H1 (cell line): ENCODE measurements around the gene HAO2. TPM values are rescaled to one million over a fixed set of nuclear protein-coding genes. Genes with fewer than 3 reads are reported as not detected.

ENCODE experiments used
- CTCF ChIA-PET: fragments of 300-600 bp; sonication (Branson Sonifier 250); formaldehyde crosslinking; loops from one replicate; lab custom pipeline; 2021; ENCODE audit not compliant: partially characterized antibody; lab: Charles Lee
- POLR2A ChIA-PET: fragments of 300-600 bp; sonication (Branson Sonifier 250); formaldehyde crosslinking; loops from one replicate; lab custom pipeline; 2021; ENCODE audit warnings: inconsistent platforms; ENCODE audit not compliant: partially characterized antibody; lab: Charles Lee
- DNase-seq, 2 experiments: peaks; one replicate each; pipeline versions ENCODE4 v3.0.0 to v3.0.0-alpha.2; 2010 to 2022; ENCODE audit warnings: low spot score in 2 of 2, low read depth in 1 of 2, mixed read lengths in 1 of 2
- FAIRE-seq: peaks from 2 replicates; lab custom pipeline; 2011; peaks lifted over from hg19 to GRCh38; lab: Jason Lieb, UNC
- H2AFZ ChIP-seq: 2 replicates; pipeline ENCODE4 v1.8.1; 2012; ENCODE audit warnings: low read length, inconsistent platforms
- H2AK5ac ChIP-seq: 2 replicates; pipeline ENCODE4 v1.6.1; 2013; ENCODE audit warnings: low read depth, low read length
- H2BK120ac ChIP-seq: replicated peaks from 2 replicates; pipeline ENCODE3; 2013; ENCODE audit warnings: low read depth, low read length, inconsistent platforms
- H2BK12ac ChIP-seq: 2 replicates; pipeline ENCODE4 v1.6.1; 2013; ENCODE audit warnings: low read depth, low read length
- H2BK15ac ChIP-seq: 2 replicates; pipeline ENCODE4 v1.6.1; 2013; ENCODE audit warnings: low read length
- H2BK20ac ChIP-seq: 2 replicates; pipeline ENCODE4 v1.6.1; 2013; ENCODE audit warnings: low read length
- H2BK5ac ChIP-seq: 2 replicates; pipeline ENCODE4 v1.6.1; 2013; ENCODE audit warnings: low read depth, low read length
- H3K14ac ChIP-seq: 2 replicates; pipeline ENCODE4 v1.6.1; 2013; ENCODE audit warnings: inconsistent platforms; ENCODE audit not compliant: insufficient read length
- H3K18ac ChIP-seq: 2 replicates; pipeline ENCODE4 v1.6.1; 2013; ENCODE audit warnings: low read length; ENCODE audit errors: extremely low read depth
- H3K23ac ChIP-seq: 2 replicates; pipeline ENCODE4 v1.6.1; 2013; ENCODE audit warnings: inconsistent platforms; ENCODE audit not compliant: insufficient read length
- H3K23me2 ChIP-seq: 2 replicates; pipeline ENCODE4 v1.6.1; 2013; ENCODE audit warnings: low read depth, low read length
- H3K27ac ChIP-seq: 2 replicates; pipeline ENCODE4 v1.6.1; 2011; ENCODE audit warnings: low read depth, low read length, inconsistent platforms
- H3K27me3 ChIP-seq, 4 experiments: replicated peaks in 1 of 4; 1 replicate in 1 of 4; 2 replicates in 3 of 4; pipeline versions ENCODE4 v1.6.1 to v1.8.1; 2011 to 2013; ENCODE audit warnings: low read length in 3 of 4, mild to moderate bottlenecking in 3 of 4, inconsistent platforms in 2 of 4, mixed read lengths in 2 of 4, moderate library complexity in 1 of 4; ENCODE audit not compliant: control insufficient read depth in 3 of 4, insufficient read depth in 3 of 4; ENCODE audit errors: extremely low read depth in 1 of 4
- H3K36me3 ChIP-seq, 4 experiments: 2 replicates each; pipeline versions ENCODE4 v1.6.1 to v1.8.1; 2011 to 2013; ENCODE audit warnings: mild to moderate bottlenecking in 4 of 4, low read length in 3 of 4, moderate library complexity in 2 of 4, control low read depth in 1 of 4, inconsistent platforms in 1 of 4; ENCODE audit not compliant: insufficient read depth in 4 of 4, control insufficient read depth in 2 of 4
- H3K4ac ChIP-seq: replicated peaks from 2 replicates; pipeline ENCODE3; 2013; ENCODE audit warnings: low read length, low read depth, mixed read lengths, inconsistent platforms; ENCODE audit not compliant: insufficient read length
- H3K4me1 ChIP-seq, 4 experiments: replicated peaks in 1 of 4; 1 replicate in 1 of 4; 2 replicates in 3 of 4; pipeline versions ENCODE4 v1.6.1 to v1.8.1; 2011 to 2013; ENCODE audit warnings: low read length in 3 of 4, inconsistent platforms in 2 of 4, mixed read lengths in 1 of 4; ENCODE audit not compliant: insufficient read depth in 4 of 4, control insufficient read depth in 3 of 4
- H3K4me2 ChIP-seq, 2 experiments: 2 replicates each; pipeline versions ENCODE4 v1.6.1 to v1.8.1; 2011 to 2013; ENCODE audit warnings: low read depth in 2 of 2, low read length in 2 of 2, control low read depth in 1 of 2, inconsistent platforms in 1 of 2, mild to moderate bottlenecking in 1 of 2; ENCODE audit not compliant: insufficient read depth in 1 of 2
- H3K4me3 ChIP-seq, 4 experiments: fragments of 200-600, 300-600 bp in 1 of 4; sonication (generic), shearing (Covaris generic), sonication (Bioruptor Twin) in 1 of 4; 2 replicates each; pipeline versions ENCODE4 v1.5.1 to v1.8.1; 2011 to 2016; ENCODE audit warnings: low read length in 4 of 4, low read depth in 3 of 4, control low read depth in 2 of 4, inconsistent platforms in 2 of 4, mild to moderate bottlenecking in 2 of 4, mixed read lengths in 1 of 4, moderate library complexity in 1 of 4; ENCODE audit not compliant: insufficient read depth in 2 of 4; ENCODE audit errors: extremely low read depth in 1 of 4
- H3K56ac ChIP-seq: replicated peaks from 2 replicates; pipeline ENCODE3; 2013; ENCODE audit warnings: low read depth, mild to moderate bottlenecking, mixed read lengths, low read length, inconsistent platforms; ENCODE audit not compliant: insufficient read length
- H3K79me1 ChIP-seq: 2 replicates; pipeline ENCODE4 v1.6.1; 2013; ENCODE audit warnings: low read depth, low read length, control low read depth
- H3K79me2 ChIP-seq, 2 experiments: 2 replicates each; pipeline versions ENCODE4 v1.6.1 to v1.8.1; 2012 to 2013; ENCODE audit warnings: low read length in 2 of 2, mild to moderate bottlenecking in 2 of 2, inconsistent platforms in 1 of 2; ENCODE audit not compliant: insufficient read depth in 2 of 2, control insufficient read depth in 1 of 2
- H3K9ac ChIP-seq, 4 experiments: replicated peaks in 1 of 4; 1 replicate in 1 of 4; 2 replicates in 3 of 4; pipeline versions ENCODE4 v1.6.1 to v1.8.1; 2011 to 2013; ENCODE audit warnings: low read depth in 3 of 4, low read length in 3 of 4, control low read depth in 2 of 4, mild to moderate bottlenecking in 2 of 4, moderate library complexity in 2 of 4, inconsistent platforms in 1 of 4; ENCODE audit errors: extremely low read depth in 1 of 4
- H3K9me3 ChIP-seq, 2 experiments: 2 replicates each; pipeline versions ENCODE4 v1.6.1 to v1.8.1; 2012 to 2013; ENCODE audit warnings: mild to moderate bottlenecking in 2 of 2, moderate library complexity in 2 of 2, control low read depth in 1 of 2, inconsistent platforms in 1 of 2, low read depth in 1 of 2, low read length in 1 of 2, mixed read lengths in 1 of 2; ENCODE audit not compliant: insufficient read depth in 2 of 2
- H4K20me1 ChIP-seq, 2 experiments: replicated peaks in 1 of 2; 2 replicates each; pipeline versions ENCODE3 to v1.8.1; 2011 to 2013; ENCODE audit warnings: inconsistent platforms in 2 of 2, low read length in 2 of 2, mild to moderate bottlenecking in 1 of 2; ENCODE audit not compliant: insufficient read depth in 2 of 2, control insufficient read depth in 1 of 2
- H4K5ac ChIP-seq: 2 replicates; pipeline ENCODE4 v1.6.1; 2013; ENCODE audit warnings: low read length, low read depth, mixed read lengths, inconsistent platforms; ENCODE audit not compliant: insufficient read length
- H4K8ac ChIP-seq: 2 replicates; pipeline ENCODE4 v1.8.0; 2013; ENCODE audit warnings: mild to moderate bottlenecking, moderate library complexity, low read length, inconsistent platforms; ENCODE audit not compliant: insufficient read depth; ENCODE audit errors: extremely low read depth
- H4K91ac ChIP-seq: replicated peaks from 2 replicates; pipeline ENCODE3; 2013; ENCODE audit warnings: low read length, mixed read lengths, inconsistent platforms; ENCODE audit not compliant: insufficient read length
- CREB1 ChIP-seq: IDR thresholded peaks from 2 replicates; pipeline ENCODE4 v1.6.1; 2012; ENCODE audit warnings: inconsistent platforms
- JUN ChIP-seq: IDR thresholded peaks from 2 replicates; pipeline ENCODE4 v1.6.1; 2011; ENCODE audit warnings: low read depth, mild to moderate bottlenecking, improper control_type of control experiment, low read length
- KDM4A ChIP-seq: IDR thresholded peaks from one replicate; pipeline ENCODE4 v1.7.1; 2012; ENCODE audit warnings: low read depth, mild to moderate bottlenecking, moderate library complexity, low read length, inconsistent platforms; ENCODE audit not compliant: severe bottlenecking
- RXRA ChIP-seq: IDR thresholded peaks from 2 replicates; pipeline ENCODE4 v1.6.1; 2011; ENCODE audit warnings: low read depth, mild to moderate bottlenecking, low read length, moderate library complexity; ENCODE audit not compliant: insufficient read depth
- SAP30 ChIP-seq: fragments of 300-600 bp; sonication (generic); IDR thresholded peaks from 2 replicates; pipeline ENCODE4 v1.7.1; 2012; ENCODE audit warnings: low read length, moderate library complexity, mild to moderate bottlenecking, inconsistent platforms; ENCODE audit not compliant: insufficient read depth, insufficient replicate concordance
- SIN3A ChIP-seq, 2 experiments: IDR thresholded peaks in 1 of 2; conservative IDR thresholded peaks in 1 of 2; 2 replicates each; pipeline ENCODE4 v1.6.1; 2011 to 2012; ENCODE audit warnings: low read length in 2 of 2, improper control_type of control experiment in 1 of 2, low read depth in 1 of 2, mild to moderate bottlenecking in 1 of 2
- SP4 ChIP-seq: IDR thresholded peaks from 2 replicates; pipeline ENCODE4 v1.6.1; 2012; ENCODE audit warnings: low read length, inconsistent platforms
- TCF12 ChIP-seq: IDR thresholded peaks from 2 replicates; pipeline ENCODE4 v1.6.1; 2011; ENCODE audit warnings: low read depth, mild to moderate bottlenecking, low read length
- ZNF274 ChIP-seq: IDR thresholded peaks from 2 replicates; pipeline ENCODE4 v1.7.0; 2012; ENCODE audit warnings: low read length, borderline replicate concordance; ENCODE audit errors: extremely low read depth
- WGBS, 2 experiments: shearing (Covaris generic) in 1 of 2; methylation state at CpG; one replicate each; pipeline versions ENCODE4 v1.1.6 to v1.1.7; 2013 to 2015; ENCODE audit warnings: low lambda C conversion rate in 2 of 2, mixed read lengths in 2 of 2, inconsistent platforms in 1 of 2, low coverage in 1 of 2, missing lambda C conversion rate in 1 of 2; ENCODE audit not compliant: insufficient replicate concordance in 2 of 2, insufficient coverage in 1 of 2, insufficient read length in 1 of 2; ENCODE audit errors: extremely low coverage in 1 of 2, missing lambda C conversion rate in 1 of 2; 5-methylcytosine and 5-hydroxymethylcytosine counted together
- polyA plus RNA-seq, 7 experiments: library from polyadenylated mRNA; depleted of rRNA in 3 of 7; stranded (reverse) in 5 of 7; unstranded in 2 of 7; fragments of >200 nt in 5 of 7; fragments of 200-250 nt in 2 of 7; gene quantifications; 1 replicate in 5 of 7; 2 replicates in 1 of 7; 4 replicates in 1 of 7; pipeline versions ENCODE4 v1.2.1 to v1.2.3, GENCODE V29; 2011 to 2013; ENCODE audit warnings: missing spikeins in 2 of 7, mixed read lengths in 2 of 7
- total RNA-seq: library from RNA; stranded (reverse); fragmentation: NEBNext Ultra II Directional; extraction: Animal tissue kit (Norgen Biotek cat#: 25700); gene quantifications from 2 replicates; pipeline ENCODE4 v1.2.1, GENCODE V29; 2021
- TF ChIP-seq, protein P1 (sequence below): IDR thresholded peaks from 2 replicates; pipeline ENCODE4 v1.6.1; 2012; ENCODE audit warnings: inconsistent platforms
- TF ChIP-seq, protein P2 (sequence below): IDR thresholded peaks from 2 replicates; pipeline ENCODE4 v1.6.1; 2011; ENCODE audit warnings: low read length, improper control_type of control experiment
- TF ChIP-seq, protein P3 (sequence below): IDR thresholded peaks from 2 replicates; pipeline ENCODE4 v1.6.1; 2011; ENCODE audit warnings: low read depth, mild to moderate bottlenecking, low read length; ENCODE audit not compliant: insufficient read depth

Gene HAO2
- total and polyA plus RNA-seq, 2 of the 8 experiments (the other 6 are each of a cell fraction or from before 2014, with no cell fraction given): not detected

DNA sequence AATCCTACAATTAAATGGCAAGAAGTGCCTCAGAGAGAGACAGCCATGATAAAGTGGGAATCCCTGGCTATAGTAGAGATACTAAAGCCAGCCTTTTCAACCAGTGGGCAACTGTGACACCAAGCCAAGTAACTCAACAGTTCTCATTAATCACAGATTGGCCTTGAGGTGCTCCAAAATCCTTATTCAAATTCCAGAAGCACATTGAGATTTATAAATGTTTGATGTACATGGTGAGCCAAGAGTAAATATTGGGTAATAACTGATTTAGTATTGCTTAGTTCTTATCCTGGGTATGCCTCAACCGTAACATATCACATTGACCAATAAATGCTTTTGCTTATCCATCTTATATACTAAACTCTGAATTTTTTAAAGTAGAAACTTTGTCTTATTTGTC is 17.1 kb downstream of the HAO2 start:
- Histone ChIP-seq H3K23me2 (no peaks in the 10 kb centered on the region), H3K27ac (no peak overlapping the region), H3K18ac (no peak overlapping the region), H4K8ac (no peak overlapping the region), H4K5ac (no peak overlapping the region), H4K91ac (no peak overlapping the region), H3K23ac (no peak overlapping the region), H2BK5ac (no peak overlapping the region), H4K20me1 (no peaks in the 10 kb centered on the region), H3K9me3 (no peaks in the 10 kb centered on the region), H3K4me1 (peaks cover 0 to 5% (median 1%) of the 10 kb centered on the region in 4 experiments; a peak in 2 of 7 replicates), H3K4me3 (no peak overlapping the region), H3K4ac (no peak overlapping the region), H3K4me2 (no peak overlapping the region), H3K79me1 (no peaks in the 10 kb centered on the region), H2BK15ac (no peak overlapping the region), H2AK5ac (no peak overlapping the region), H3K56ac (no peak overlapping the region), H2BK120ac (no peak overlapping the region), H3K9ac (no peak overlapping the region), H3K14ac (no peak overlapping the region), H2AFZ (no peak overlapping the region), H3K79me2 (no peaks in the 10 kb centered on the region), H3K36me3 (no peaks in the 10 kb centered on the region), H2BK20ac (no peak overlapping the region), H3K27me3 (no peaks in the 10 kb centered on the region), H2BK12ac (no peak overlapping the region)
- FAIRE-seq (no peak), DNase-seq (no peak)
- POLR2A ChIA-PET: no interaction called here
- 94% methylated on average over 1 of the region's 1 CpG; no CpG with 5 or more reads in 1 of the 2 experiments for WGBS, 2 experiments
- CTCF ChIA-PET: interaction anchor here (0.8 to 2.4 kb wide), 7 partner anchors 10 to 270 kb away, joined by 3 to 7 read pairs (median 4); no protein-coding TSS in a partner anchor
- TF ChIP-seq TCF12 (no peak), SIN3A (conservative IDR thresholded peaks at IDR 0.05 in 1 of 2, IDR thresholded peaks at IDR 0.05 in 1 of 2; ENCODE audit: low read depth in 1 of 2, low read length in 2 of 2) (no peak), KDM4A (no peak), RXRA (no peak), JUN (no peak), CREB1 (no peak), ZNF274 (no peak), SP4 (no peak), SAP30 (no peak)
- TF ChIP-seq, protein P1, sequence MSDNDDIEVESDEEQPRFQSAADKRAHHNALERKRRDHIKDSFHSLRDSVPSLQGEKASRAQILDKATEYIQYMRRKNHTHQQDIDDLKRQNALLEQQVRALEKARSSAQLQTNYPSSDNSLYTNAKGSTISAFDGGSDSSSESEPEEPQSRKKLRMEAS: no peak
- TF ChIP-seq, protein P2, sequence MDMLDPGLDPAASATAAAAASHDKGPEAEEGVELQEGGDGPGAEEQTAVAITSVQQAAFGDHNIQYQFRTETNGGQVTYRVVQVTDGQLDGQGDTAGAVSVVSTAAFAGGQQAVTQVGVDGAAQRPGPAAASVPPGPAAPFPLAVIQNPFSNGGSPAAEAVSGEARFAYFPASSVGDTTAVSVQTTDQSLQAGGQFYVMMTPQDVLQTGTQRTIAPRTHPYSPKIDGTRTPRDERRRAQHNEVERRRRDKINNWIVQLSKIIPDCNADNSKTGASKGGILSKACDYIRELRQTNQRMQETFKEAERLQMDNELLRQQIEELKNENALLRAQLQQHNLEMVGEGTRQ: no peak
- TF ChIP-seq, protein P3, sequence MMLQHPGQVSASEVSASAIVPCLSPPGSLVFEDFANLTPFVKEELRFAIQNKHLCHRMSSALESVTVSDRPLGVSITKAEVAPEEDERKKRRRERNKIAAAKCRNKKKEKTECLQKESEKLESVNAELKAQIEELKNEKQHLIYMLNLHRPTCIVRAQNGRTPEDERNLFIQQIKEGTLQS: no peak
